Forelimb muscle (tissue), 1 donor: ENCODE results near the gene LPP. TPM values are rescaled to one million over a fixed set of nuclear protein-coding genes. Genes with fewer than 3 reads are reported as not detected.
"Not testable (repeated sequence)": the region's sequence is repeated elsewhere in the genome, so short reads cannot be mapped to it uniquely, and the experiment has no call there.

ENCODE experiments used
- DNase-seq: peaks from one replicate; pipeline ENCODE4 v3.0.0-alpha.2; 2013; ENCODE audit warnings: low read depth
- polyA plus RNA-seq: library from polyadenylated mRNA; unstranded; fragments of 120-200 nt; gene quantifications from one replicate; pipeline ENCODE4 v1.2.1, GENCODE V29; 2013; ENCODE audit not compliant: insufficient read length

The LPP gene
- polyA plus RNA-seq, 1 donor: 12.4 TPM

GRCh38 chr3:188583341-188584161, 429.6 kb downstream of the LPP start:
- no peak for DNase-seq

DNA sequence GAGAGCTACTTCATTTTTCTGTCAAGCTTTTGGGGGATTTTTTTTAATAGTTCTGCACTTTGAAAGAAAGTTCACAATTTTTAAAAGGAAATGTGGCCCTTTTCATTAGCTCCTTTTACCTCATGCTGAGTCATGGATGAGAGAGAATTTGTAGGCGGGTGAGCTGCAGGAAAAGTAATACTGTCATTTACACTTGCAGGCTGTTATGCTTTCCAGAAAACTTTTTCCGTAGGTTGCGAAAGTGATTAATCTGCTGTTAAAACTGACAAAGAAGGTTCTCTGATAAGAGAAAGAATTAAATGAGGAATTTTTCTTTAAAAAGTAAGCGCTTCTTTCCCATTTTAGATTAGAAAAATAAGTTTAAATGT, 430.2 kb downstream of the LPP start:
- DNase-seq: no peak

- no peak for DNase-seq
Measured at GRCh38 chr3:188584958-188585689, 431.2 kb downstream of the LPP start.

DNA sequence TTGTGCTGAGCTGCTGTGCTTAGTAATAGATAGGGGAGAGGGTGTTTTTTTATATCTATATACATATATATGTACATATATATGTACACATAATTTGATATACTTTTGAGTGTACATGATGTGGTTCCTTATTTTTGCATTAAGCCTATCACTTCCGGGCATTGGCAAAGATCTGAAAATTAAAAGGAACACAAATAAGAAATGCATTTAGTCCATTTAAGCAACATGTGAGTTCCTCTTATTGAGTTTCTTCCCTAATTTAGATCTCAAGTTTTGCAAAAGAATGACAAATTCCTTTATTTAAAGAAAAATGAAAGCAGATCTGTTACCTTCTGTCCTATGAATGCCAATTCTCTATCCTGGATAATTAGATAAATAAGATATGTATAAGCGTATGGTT, 435.1 kb downstream of the LPP start:
- no peak for DNase-seq

- DNase-seq: no peak
Measured at GRCh38 chr3:188589771-188590170, 435.8 kb downstream of the LPP start.

GRCh38 chr3:188590557-188590956, 436.6 kb downstream of the LPP start:
- DNase-seq: no peak

DNA sequence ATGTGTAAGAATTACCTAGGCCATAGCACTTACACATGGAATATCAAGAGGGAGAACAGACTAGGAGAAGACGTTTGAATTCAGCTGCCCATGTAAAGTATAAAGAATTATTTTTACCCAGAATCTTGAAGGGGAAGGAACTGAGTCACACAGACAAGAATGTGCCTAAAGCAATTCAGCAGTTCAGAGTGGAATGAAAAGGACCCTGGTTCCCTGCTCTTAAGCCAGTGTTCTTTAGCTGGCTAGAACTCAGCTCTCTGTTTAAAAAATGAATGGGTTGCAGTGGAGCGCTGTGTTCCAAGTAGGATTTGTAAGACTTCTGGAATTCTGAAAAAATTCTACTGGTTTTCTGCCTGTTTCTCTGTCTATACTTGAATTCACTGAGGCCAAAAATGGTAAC, 440.2 kb downstream of the LPP start:
- DNase-seq: no peak

DNA sequence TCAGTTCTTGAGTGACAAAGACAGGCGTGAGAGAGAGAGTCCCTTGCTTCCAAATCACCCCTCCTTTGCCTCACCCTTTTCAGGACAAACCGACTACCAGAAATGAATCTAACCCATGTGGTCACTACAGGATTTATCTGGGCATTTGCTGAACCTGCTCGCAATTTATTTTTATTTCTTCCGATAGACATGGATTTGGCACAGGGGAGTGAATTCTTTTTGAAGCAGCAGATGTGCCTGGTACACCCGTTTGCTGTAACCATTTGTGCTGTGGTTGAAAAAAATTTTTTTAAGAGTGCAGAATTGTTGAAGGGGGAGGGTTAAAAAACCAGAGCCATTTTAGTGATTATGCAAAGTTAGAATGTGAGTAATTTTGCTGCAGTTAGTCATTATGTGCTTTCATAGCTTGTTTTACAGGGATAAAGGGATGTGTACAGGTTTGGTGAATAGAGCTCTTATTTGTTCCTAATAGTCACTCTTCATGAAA, 442.0 kb downstream of the LPP start:
- DNase-seq: no peak

- DNase-seq: no peak
Measured at GRCh38 chr3:188598894-188599293, 444.9 kb downstream of the LPP start.

- no peak for DNase-seq
Measured at GRCh38 chr3:188602111-188602510, 448.2 kb downstream of the LPP start.

GRCh38 chr3:188602620-188603019, 448.7 kb downstream of the LPP start:
- no peak for DNase-seq

DNA sequence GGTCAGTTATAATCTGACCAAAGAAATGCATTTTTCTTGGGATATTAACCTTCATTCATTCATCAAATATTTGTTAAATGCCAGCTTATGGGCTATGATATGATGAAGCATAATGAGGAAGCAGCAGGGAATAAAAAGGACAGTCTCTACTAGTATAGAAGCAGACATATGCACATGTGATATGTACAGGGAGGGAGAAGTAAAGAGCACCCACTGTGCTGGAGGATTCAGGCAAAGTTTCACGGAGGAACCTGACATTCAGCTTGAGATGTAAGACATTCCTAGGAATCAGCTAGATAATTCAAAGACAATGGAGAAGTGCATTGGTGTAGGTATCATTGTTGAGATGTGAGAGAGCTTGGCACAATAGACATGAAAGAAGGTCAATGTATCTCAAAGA, 450.7 kb downstream of the LPP start:
- DNase-seq: no peak

DNA sequence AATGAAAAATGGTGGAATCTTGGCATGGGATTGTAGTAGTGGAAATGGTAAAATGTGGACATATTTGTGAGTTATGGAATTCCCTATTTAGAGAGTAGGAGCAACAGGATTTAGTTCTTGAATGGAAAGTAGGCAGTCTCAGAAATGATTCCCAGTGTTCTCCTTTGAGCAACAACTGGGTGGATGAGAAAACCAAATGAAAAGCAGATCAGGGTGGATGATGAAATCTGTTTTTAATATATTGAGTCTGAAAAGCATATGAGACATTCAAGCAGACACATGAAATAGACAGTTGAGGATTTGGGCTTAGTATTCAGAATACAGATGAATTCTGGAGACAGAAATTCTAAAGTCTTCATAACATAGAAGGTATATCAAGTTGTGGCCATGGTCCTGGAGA, 451.3 kb downstream of the LPP start:
- DNase-seq: no peak

GRCh38 chr3:188605905-188606304, 451.9 kb downstream of the LPP start:
- no peak for DNase-seq

DNA sequence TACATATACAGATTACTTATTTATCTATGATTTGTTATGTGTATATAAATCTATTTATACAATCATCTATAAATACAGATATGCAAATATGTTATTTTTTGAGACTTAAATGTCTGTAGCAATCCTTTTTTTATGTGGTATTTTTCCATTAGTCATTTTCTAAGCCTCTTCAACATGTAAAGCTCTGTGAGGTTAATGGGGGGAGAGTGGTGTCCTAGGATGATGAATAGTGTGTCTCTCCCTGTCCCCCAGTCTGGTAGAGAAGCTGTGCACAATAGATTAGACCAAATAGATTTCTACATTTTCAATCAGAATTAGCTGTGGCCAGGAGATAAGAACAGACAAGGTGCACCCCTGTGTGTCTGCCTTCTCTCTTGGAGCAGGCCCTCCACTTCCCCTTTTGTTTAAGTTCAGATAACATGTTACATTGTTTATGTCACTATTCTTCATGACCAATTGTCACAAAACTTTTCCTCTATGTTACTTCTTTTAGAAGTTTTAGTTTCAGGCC, 453.9 kb downstream of the LPP start:
- no peak for DNase-seq

DNA sequence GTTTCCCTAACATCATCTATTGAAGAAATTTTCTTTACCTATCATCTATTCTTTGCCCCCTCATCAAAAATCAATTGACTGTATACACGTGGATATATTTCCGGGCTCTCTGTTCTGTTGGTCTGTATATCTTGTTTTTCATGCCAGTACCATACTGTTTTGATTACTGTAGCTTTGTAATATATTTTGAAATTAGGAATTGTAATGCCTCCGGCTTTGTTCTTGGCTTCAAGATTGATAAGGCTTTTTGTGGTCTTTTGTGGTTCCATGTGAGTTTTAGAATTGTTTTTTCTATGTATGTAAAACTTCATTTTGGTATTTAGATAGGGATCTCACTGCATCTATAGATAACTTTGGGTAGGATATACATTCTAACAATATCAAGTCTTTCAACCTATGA, 454.4 kb downstream of the LPP start:
- no peak for DNase-seq

DNA sequence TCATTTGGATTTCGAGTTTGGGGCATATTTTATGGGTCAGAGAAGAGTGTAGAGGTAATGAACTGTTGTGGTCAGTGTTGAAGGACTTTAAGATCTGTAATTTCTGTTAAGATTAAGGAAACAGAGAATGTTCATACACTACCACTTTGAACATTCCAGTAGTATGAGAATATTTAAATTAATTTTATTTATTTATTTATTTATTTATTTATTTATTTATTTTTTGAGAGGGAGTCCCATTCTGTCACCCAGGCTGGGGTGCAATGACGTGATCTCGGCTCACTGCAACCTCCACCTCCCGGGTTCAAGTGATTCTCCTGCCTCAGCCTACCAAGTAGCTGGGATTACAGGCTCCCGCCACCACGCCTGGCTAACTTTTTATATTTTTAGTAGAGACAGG, 459.8 kb downstream of the LPP start:
- not testable (repeated sequence) for DNase-seq

- no peak for DNase-seq
Measured at GRCh38 chr3:188617270-188617669, 463.3 kb downstream of the LPP start.

DNA sequence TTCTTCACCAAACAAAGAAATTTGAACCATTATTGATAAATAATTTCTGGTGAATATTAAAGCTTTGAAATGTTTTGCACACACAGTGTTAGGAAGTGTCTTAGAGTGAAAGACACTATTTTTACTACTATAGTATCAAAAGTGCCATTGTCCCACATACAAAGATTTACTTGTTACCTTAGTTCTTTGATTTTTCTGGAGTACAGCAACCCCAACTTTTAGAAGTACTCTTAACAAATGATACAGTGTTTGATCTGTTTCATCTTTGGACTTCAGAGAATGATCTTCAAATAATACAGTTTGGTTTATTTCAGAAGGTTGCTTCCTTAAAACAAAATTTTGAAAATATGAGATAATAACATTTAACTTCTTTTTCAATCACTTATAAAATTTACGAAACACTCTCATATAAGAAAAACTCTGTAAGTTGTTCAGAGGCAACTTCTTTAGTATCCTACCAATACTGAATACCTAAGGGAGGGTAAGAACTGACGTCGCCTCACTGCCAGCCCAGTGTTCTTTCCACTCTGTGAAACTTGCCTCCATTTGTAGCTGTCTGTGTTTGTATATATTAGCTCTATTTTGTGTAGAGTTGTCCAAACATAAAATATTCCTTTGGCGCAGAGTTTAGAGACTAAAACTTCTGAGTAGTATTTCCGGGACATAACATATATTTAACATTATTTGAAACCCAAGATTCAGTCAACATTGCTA, 464.2 kb downstream of the LPP start:
- DNase-seq: no peak

GRCh38 chr3:188620752-188621151, 466.8 kb downstream of the LPP start:
- no peak for DNase-seq

- no peak for DNase-seq
Measured at GRCh38 chr3:188624384-188624783, 470.4 kb downstream of the LPP start.

DNA sequence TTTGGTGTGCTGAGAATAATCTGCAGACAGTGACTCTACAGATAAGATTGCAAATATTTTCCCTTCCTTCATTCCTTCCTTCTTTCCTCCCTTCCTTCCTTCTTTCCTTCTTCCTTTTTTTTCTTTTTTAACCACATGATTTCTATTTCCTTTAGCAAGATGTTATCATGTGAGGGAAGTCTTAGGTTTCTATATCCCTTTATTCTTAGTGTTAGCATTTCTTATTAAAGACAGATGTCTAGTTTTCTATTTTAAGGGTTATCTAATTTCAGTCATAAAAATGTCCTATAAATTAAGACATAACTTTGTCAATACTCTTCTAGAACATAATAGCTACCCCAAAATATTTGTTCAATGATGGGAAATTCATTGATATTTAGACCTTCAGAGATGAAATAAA, 470.9 kb downstream of the LPP start:
- no peak for DNase-seq
